HG03521 (cell line): Measurements from ENCODE around the gene LRRC1.
A peak's percentile ranks its signal among the peaks of the same experiment; 100 is the strongest.
"Not testable (repeated sequence)": the region's sequence is repeated elsewhere in the genome, so short reads cannot be mapped to it uniquely, and the experiment has no call there.

Experiments
- ATAC-seq: cut with Tn5 transposase; IDR thresholded peaks from one replicate; pipeline ENCODE4 v1.9.1; 2021; ENCODE audit warnings: mild to moderate bottlenecking, moderate library complexity; ENCODE audit not compliant: unreplicated experiment

LRRC1 gene

GRCh38 chr6:53794720-53795339 is at the start of gene LRRC1:
TSS of gene LRRC1 (plus strand) at chr6:53795005. CDS start at chr6:53795257, 252 bp downstream.
- peak; percentile 76 for ATAC-seq

- no peak for ATAC-seq
Observed at GRCh38 chr6:53746442-53747103, 48.2 kb upstream of the LRRC1 start.

GRCh38 chr6:53750052-53750650 is 44.7 kb upstream of the LRRC1 start:
- no peak for ATAC-seq

GRCh38 chr6:53751417-53751816 is 43.4 kb upstream of the LRRC1 start:
- no peak for ATAC-seq

- no peak for ATAC-seq
Observed at GRCh38 chr6:53752440-53752839, 42.4 kb upstream of the LRRC1 start.

- no peak for ATAC-seq
Observed at GRCh38 chr6:53752856-53753255, 41.9 kb upstream of the LRRC1 start.

GRCh38 chr6:53754330-53754729 is 40.5 kb upstream of the LRRC1 start:
- ATAC-seq, result no peak

- no peak for ATAC-seq
Observed at GRCh38 chr6:53756396-53756795, 38.4 kb upstream of the LRRC1 start.

- no peak for ATAC-seq
Observed at GRCh38 chr6:53758496-53758895, 36.3 kb upstream of the LRRC1 start.

- ATAC-seq, result no peak
Observed at GRCh38 chr6:53761036-53761435, 33.8 kb upstream of the LRRC1 start.

GRCh38 chr6:53765270-53765669 is 29.5 kb upstream of the LRRC1 start:
- no peak for ATAC-seq

GRCh38 chr6:53766930-53767329 is 27.9 kb upstream of the LRRC1 start:
- no peak for ATAC-seq

GRCh38 chr6:53767941-53768340 is 26.9 kb upstream of the LRRC1 start:
- no peak for ATAC-seq

GRCh38 chr6:53768636-53769035 is 26.2 kb upstream of the LRRC1 start:
- ATAC-seq, result no peak

GRCh38 chr6:53770780-53771249 is 24.0 kb upstream of the LRRC1 start:
- ATAC-seq, result no peak

- no peak for ATAC-seq
Observed at GRCh38 chr6:53771785-53772624, 22.8 kb upstream of the LRRC1 start.

GRCh38 chr6:53773044-53773696 is 21.6 kb upstream of the LRRC1 start:
- no peak for ATAC-seq

- not testable (repeated sequence) for ATAC-seq
Observed at GRCh38 chr6:53776152-53776551, 18.7 kb upstream of the LRRC1 start.

GRCh38 chr6:53784991-53785390 is 9.8 kb upstream of the LRRC1 start:
- ATAC-seq, result not testable (repeated sequence)

GRCh38 chr6:53786832-53787231 is 8.0 kb upstream of the LRRC1 start:
- ATAC-seq, result no peak

- ATAC-seq, result no peak
Observed at GRCh38 chr6:53790886-53791285, 3.9 kb upstream of the LRRC1 start.
